Neural progenitor cell (in vitro differentiated cells): ENCODE results near the gene CD300C. TPM values are rescaled to one million over a fixed set of nuclear protein-coding genes. Genes with fewer than 3 reads are reported as not detected.

Source experiments
- DNase-seq: peaks from one replicate; pipeline ENCODE4 v3.0.0-alpha.2; 2016; ENCODE audit warnings: low spot score
- H2AFZ ChIP-seq: fragments of 200-600 bp; sonication (generic); replicated peaks from 2 replicates; pipeline ENCODE4 v1.6.1; 2016; ENCODE audit warnings: antibody characterized with exemption
- H3F3A ChIP-seq: fragments of 200-600 bp; sonication (generic); 2 replicates; pipeline ENCODE4 v1.6.1; 2016; ENCODE audit warnings: antibody characterized with exemption, low read depth
- H3K27ac ChIP-seq: fragments of 200-600 bp; sonication (generic); 2 replicates; pipeline ENCODE4 v1.5.1; 2016; ENCODE audit warnings: mild to moderate bottlenecking
- H3K27me3 ChIP-seq: fragments of 200-600 bp; sonication (generic); 2 replicates; pipeline ENCODE4 v1.6.1; 2016; ENCODE audit warnings: mild to moderate bottlenecking, moderate library complexity
- H3K36me3 ChIP-seq: fragments of 200-600 bp; sonication (generic); 2 replicates; pipeline ENCODE4 v1.5.1; 2016
- H3K4me1 ChIP-seq: fragments of 200-600 bp; sonication (generic); 2 replicates; pipeline ENCODE4 v1.6.1; 2016; ENCODE audit warnings: mixed run types
- H3K4me2 ChIP-seq: fragments of 200-600 bp; sonication (generic); 2 replicates; pipeline ENCODE4 v1.6.1; 2016
- H3K4me3 ChIP-seq: fragments of 200-600 bp; sonication (generic); 2 replicates; pipeline ENCODE4 v1.5.1; 2016
- H3K79me2 ChIP-seq: fragments of 200-600 bp; sonication (generic); 2 replicates; pipeline ENCODE4 v1.6.1; 2016; ENCODE audit warnings: low read depth
- H3K9ac ChIP-seq: fragments of 200-600 bp; sonication (generic); 2 replicates; pipeline ENCODE4 v1.6.1; 2016
- H3K9me3 ChIP-seq: fragments of 200-600 bp; sonication (generic); 2 replicates; pipeline ENCODE4 v1.5.1; 2016; ENCODE audit warnings: low read depth
- H4K20me1 ChIP-seq: fragments of 200-600 bp; sonication (generic); 2 replicates; pipeline ENCODE4 v1.6.1; 2016; ENCODE audit warnings: low read depth
- H3K27ac Mint-ChIP-seq: 3 replicates; pipeline ENCODE4 v1.8.0; 2021; ENCODE audit warnings: mixed read lengths
- H3K27me3 Mint-ChIP-seq: 2 replicates; pipeline ENCODE4 v1.8.0; 2022; ENCODE audit warnings: low read depth, mild to moderate bottlenecking, inconsistent platforms, moderate library complexity, mixed read lengths; ENCODE audit not compliant: insufficient read depth
- H3K36me3 Mint-ChIP-seq: 3 replicates; pipeline ENCODE4 v1.8.0; 2021; ENCODE audit warnings: mixed read lengths
- H3K4me1 Mint-ChIP-seq: 3 replicates; pipeline ENCODE4 v1.8.0; 2021; ENCODE audit warnings: mixed read lengths
- H3K4me3 Mint-ChIP-seq: 3 replicates; pipeline ENCODE4 v1.8.0; 2021; ENCODE audit warnings: mild to moderate bottlenecking, moderate library complexity, mixed read lengths
- H3K9me3 Mint-ChIP-seq: 3 replicates; pipeline ENCODE4 v1.8.0; 2020; ENCODE audit warnings: mixed read lengths
- EZH2 ChIP-seq: fragments of 200-600 bp; sonication (generic); IDR thresholded peaks from 2 replicates; pipeline ENCODE4 v1.6.1; 2017; ENCODE audit warnings: antibody characterized with exemption, mild to moderate bottlenecking, moderate library complexity
- EZH2phosphoT487 ChIP-seq: fragments of 200-600 bp; sonication (generic); IDR thresholded peaks from 2 replicates; pipeline ENCODE4 v1.6.1; 2017; ENCODE audit warnings: antibody characterized with exemption
- total RNA-seq: library from RNA; depleted of rRNA; stranded (reverse); fragments of >200 nt; gene quantifications from 2 replicates; pipeline ENCODE4 v1.2.3, GENCODE V29; 2015; ENCODE audit warnings: low replicate concordance
- TF ChIP-seq, protein P1 (sequence below): fragments of 200-600 bp; sonication (generic); IDR thresholded peaks from 2 replicates; pipeline ENCODE4 v1.5.1; 2017; ENCODE audit warnings: antibody characterized with exemption, mild to moderate bottlenecking

CD300C gene
- total RNA-seq, 1 donor from 2014 or later: not detected

DNA sequence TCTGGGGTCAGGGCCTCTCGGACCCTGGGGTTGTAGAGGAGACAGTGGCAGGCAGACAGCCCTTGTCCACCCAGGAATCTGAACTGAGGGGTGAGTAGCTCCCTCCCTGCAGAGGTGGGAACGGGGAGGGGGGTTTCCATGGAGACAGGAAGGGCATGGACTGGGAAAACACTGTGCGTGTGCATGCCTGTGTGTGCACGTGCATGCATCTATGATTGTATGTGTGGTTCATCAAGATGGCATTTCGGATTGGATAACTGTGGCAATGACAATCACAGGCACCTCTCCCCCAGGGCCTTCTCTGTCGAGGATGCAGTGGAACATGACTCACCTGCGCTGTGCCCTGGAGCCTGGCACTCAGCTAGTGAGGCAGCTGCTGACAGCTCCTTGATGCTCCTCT lies 6.1 kb upstream of the CD300C start:
- Mint-ChIP-seq H3K27me3 (peaks cover 6% of the 10 kb centered on the region), H3K4me1 (peaks cover 15% of the 10 kb centered on the region)
- no peak overlapping the region for H3K9ac ChIP-seq

DNA sequence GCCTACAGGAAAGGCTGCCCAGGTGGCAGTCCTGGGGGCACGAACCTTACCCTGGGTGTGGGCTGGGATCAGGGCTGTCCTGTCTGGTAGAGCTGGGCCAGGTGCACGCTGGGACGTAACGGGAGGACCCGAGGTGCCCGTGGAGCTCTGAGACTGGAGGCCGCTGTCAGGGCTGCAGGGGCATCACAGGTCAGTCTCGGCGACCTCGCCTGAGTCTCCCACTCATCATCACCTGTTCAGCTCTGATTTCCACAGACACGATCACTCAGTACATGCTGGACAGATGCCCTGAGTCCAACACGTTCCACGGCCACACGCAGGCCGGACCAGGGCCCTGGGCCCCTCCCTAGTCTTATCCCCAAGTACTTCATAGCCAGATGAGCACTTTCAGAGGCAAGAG lies 4.7 kb upstream of the CD300C start:
- Histone ChIP-seq H3K4me3 (no peak overlapping the region), H3K36me3 (no peaks in the 10 kb centered on the region), H2AFZ (no peak overlapping the region), H4K20me1 (no peaks in the 10 kb centered on the region), H3K4me2 (no peak overlapping the region), H3K27me3 (no peaks in the 10 kb centered on the region), H3K9ac (no peak overlapping the region), H3K79me2 (no peaks in the 10 kb centered on the region), H3F3A (no peaks in the 10 kb centered on the region), H3K27ac (no peak overlapping the region), H3K9me3 (no peaks in the 10 kb centered on the region), H3K4me1 (no peaks in the 10 kb centered on the region)
- H3K9me3 Mint-ChIP-seq: no peaks in the 10 kb centered on the region
- no peak for TF ChIP-seq EZH2
- TF ChIP-seq EZH2phosphoT487: no peak
- TF ChIP-seq, protein P1, sequence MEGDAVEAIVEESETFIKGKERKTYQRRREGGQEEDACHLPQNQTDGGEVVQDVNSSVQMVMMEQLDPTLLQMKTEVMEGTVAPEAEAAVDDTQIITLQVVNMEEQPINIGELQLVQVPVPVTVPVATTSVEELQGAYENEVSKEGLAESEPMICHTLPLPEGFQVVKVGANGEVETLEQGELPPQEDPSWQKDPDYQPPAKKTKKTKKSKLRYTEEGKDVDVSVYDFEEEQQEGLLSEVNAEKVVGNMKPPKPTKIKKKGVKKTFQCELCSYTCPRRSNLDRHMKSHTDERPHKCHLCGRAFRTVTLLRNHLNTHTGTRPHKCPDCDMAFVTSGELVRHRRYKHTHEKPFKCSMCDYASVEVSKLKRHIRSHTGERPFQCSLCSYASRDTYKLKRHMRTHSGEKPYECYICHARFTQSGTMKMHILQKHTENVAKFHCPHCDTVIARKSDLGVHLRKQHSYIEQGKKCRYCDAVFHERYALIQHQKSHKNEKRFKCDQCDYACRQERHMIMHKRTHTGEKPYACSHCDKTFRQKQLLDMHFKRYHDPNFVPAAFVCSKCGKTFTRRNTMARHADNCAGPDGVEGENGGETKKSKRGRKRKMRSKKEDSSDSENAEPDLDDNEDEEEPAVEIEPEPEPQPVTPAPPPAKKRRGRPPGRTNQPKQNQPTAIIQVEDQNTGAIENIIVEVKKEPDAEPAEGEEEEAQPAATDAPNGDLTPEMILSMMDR: no peak
- no peak for DNase-seq
- H3K27me3 Mint-ChIP-seq: peaks cover 6% of the 10 kb centered on the region
- H3K4me1 Mint-ChIP-seq: peaks cover 15% of the 10 kb centered on the region
- no peak overlapping the region for H3K4me3 Mint-ChIP-seq
- H3K36me3 Mint-ChIP-seq: no peaks in the 10 kb centered on the region
- H3K27ac Mint-ChIP-seq: no peak overlapping the region

More for the DNA sequence above, 6.1 kb upstream of the CD300C start:
- Histone ChIP-seq H3K4me2 (no peak overlapping the region), H3K4me1 (no peaks in the 10 kb centered on the region), H3K27ac (no peak overlapping the region), H3K79me2 (no peaks in the 10 kb centered on the region), H3F3A (no peaks in the 10 kb centered on the region), H4K20me1 (no peaks in the 10 kb centered on the region), H3K27me3 (no peaks in the 10 kb centered on the region), H3K36me3 (no peaks in the 10 kb centered on the region), H2AFZ (no peak overlapping the region), H3K4me3 (no peak overlapping the region), H3K9me3 (no peaks in the 10 kb centered on the region)
- no peak for DNase-seq
- H3K9me3 Mint-ChIP-seq: no peaks in the 10 kb centered on the region
- peak overlapping the region; percentile 57 for H3K27ac Mint-ChIP-seq
- peak overlapping the region; percentile 30 for H3K4me3 Mint-ChIP-seq
- TF ChIP-seq EZH2phosphoT487: no peak
- no peak for TF ChIP-seq EZH2
- TF ChIP-seq, protein P1: no peak
- H3K36me3 Mint-ChIP-seq: no peaks in the 10 kb centered on the region

DNA sequence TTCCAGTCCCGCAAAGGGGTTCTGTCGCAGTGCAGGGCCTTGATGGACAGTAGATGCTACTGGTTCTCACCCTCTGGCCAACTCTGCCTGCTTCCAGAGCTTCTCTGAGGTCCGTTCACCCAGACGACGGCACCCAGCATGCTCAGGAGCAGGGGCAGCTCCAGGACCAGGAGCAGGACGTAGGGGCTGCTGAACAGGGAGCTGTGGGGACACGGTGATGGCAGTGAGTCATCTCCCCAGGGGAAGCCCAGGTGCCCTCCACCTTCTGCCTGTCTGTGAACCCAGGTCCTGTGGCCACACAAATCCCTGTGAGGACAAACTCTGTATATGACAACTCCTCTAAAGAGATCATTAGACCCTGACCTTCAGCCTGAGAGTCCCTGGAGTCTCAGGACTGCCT lies 3.4 kb upstream of the CD300C start:
- no peak overlapping the region for H3K4me2 ChIP-seq
- no peak overlapping the region for H3K4me3 ChIP-seq
- no peaks in the 10 kb centered on the region for H3K4me1 ChIP-seq
- H3K4me1 Mint-ChIP-seq: peaks cover 24% of the 10 kb centered on the region
- H3K36me3 ChIP-seq: no peaks in the 10 kb centered on the region
- no peak overlapping the region for H2AFZ ChIP-seq
- H4K20me1 ChIP-seq: no peaks in the 10 kb centered on the region
- no peaks in the 10 kb centered on the region for H3K9me3 Mint-ChIP-seq
- H3F3A ChIP-seq: no peaks in the 10 kb centered on the region
- no peaks in the 10 kb centered on the region for H3K9me3 ChIP-seq
- no peaks in the 10 kb centered on the region for H3K36me3 Mint-ChIP-seq
- no peak overlapping the region for H3K27ac ChIP-seq
- no peak overlapping the region for H3K9ac ChIP-seq
- H3K27me3 Mint-ChIP-seq: peaks cover 6% of the 10 kb centered on the region
- no peaks in the 10 kb centered on the region for H3K27me3 ChIP-seq
- H3K27ac Mint-ChIP-seq: no peak overlapping the region
- no peak overlapping the region for H3K4me3 Mint-ChIP-seq
- TF ChIP-seq EZH2 (no peak), EZH2phosphoT487 (no peak)
- TF ChIP-seq, protein P1: no peak
- no peak for DNase-seq
- H3K79me2 ChIP-seq: no peaks in the 10 kb centered on the region
